Cardiac muscle cell (in vitro differentiated cells and primary cell): Measurements from ENCODE around the gene IGFL3. TPM values are rescaled to one million over a fixed set of nuclear protein-coding genes. Genes with fewer than 3 reads are reported as not detected.

Source experiments
- DNase-seq, 2 donors: peaks; one replicate each; pipeline versions ENCODE4 v3.0.0 to v3.0.0-alpha.2; 2010 to 2017; ENCODE audit warnings: low read depth in 1 of 2, low spot score in 1 of 2
- H3K27ac ChIP-seq: fragments of 200-600 bp; sonication (generic); 2 replicates; pipeline ENCODE4 v1.5.1; 2016
- H3K27me3 ChIP-seq: fragments of 200-600 bp; sonication (generic); 2 replicates; pipeline ENCODE4 v1.6.0; 2016; ENCODE audit warnings: control low read depth
- H3K36me3 ChIP-seq: fragments of 200-600 bp; sonication (generic); 2 replicates; pipeline ENCODE4 v1.5.1; 2016; ENCODE audit warnings: control low read depth
- H3K4me1 ChIP-seq: fragments of 200-600 bp; sonication (generic); 2 replicates; pipeline ENCODE4 v1.8.1; 2017; ENCODE audit warnings: low read depth, mild to moderate bottlenecking, mixed run types
- H3K4me3 ChIP-seq: fragments of 200-600 bp; sonication (generic); 2 replicates; pipeline ENCODE4 v1.5.1; 2016; ENCODE audit warnings: mild to moderate bottlenecking
- H3K9me3 ChIP-seq: fragments of 200-600 bp; sonication (generic); 2 replicates; pipeline ENCODE4 v1.5.1; 2017; ENCODE audit warnings: low read depth, mild to moderate bottlenecking, control low read depth
- polyA plus RNA-seq: library from polyadenylated mRNA; unstranded; fragments of >200 nt; fragmentation: Nextera tagmentation; extraction: Ambion mirVana; gene quantifications from 2 replicates; pipeline ENCODE4 v1.2.1, GENCODE V29; 2016
- total RNA-seq: library from RNA; depleted of rRNA; stranded (reverse); fragments of >200 nt; gene quantifications from 2 replicates; pipeline ENCODE4 v1.2.3, GENCODE V29; 2016
- TF ChIP-seq, protein P1 (sequence below): IDR thresholded peaks from 2 replicates; pipeline ENCODE4 v1.5.1; 2012; ENCODE audit warnings: low read depth, mild to moderate bottlenecking, low read length

The IGFL3 gene
- total and polyA plus RNA-seq, 2 experiments from 2014 or later = not detected

DNA sequence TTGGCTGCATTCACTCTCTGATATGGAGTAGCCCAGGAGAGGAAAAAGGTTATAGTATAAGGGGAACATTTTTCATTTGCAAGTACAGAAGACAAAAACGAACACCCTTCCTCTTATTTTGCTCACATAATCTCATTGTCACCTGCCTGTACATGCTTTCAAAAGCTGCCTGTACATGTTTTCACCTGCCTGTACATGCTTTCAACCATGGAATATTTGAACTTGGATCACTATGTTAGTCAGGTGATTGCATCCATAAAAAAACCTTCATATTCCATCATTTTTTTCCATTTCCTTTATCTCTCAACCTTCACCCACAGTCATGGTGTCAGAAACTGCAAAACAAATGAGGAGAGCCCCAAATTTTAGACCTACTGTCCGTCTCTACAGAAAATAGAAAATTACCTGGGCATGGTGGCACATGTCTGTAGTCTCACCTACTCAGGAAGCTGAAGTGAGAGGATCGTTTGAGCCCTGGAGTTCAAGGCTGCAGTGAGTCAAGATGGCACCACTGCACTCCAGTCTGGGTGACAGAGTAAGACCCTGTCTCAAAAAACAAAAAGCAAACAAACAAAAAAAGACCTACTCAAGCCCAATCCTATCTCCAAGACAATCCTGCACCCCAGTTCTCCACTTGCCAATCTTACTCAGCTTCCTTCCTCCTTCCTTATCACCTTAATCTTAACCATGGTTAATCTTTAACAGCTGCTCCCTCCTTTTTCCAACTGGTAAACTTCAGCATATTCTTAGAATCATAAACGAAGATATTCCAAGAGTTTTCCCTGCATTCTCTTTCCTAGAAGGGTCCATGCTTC is 35.1 kb upstream of the IGFL3 start:
- H3K9me3 ChIP-seq = no peaks in the 10 kb centered on the region
- no peak overlapping the region for H3K27ac ChIP-seq
- no peaks in the 10 kb centered on the region for H3K4me1 ChIP-seq
- H3K4me3 ChIP-seq = no peak overlapping the region
- no peak for DNase-seq
- H3K36me3 ChIP-seq = no peaks in the 10 kb centered on the region
- TF ChIP-seq, protein P1, sequence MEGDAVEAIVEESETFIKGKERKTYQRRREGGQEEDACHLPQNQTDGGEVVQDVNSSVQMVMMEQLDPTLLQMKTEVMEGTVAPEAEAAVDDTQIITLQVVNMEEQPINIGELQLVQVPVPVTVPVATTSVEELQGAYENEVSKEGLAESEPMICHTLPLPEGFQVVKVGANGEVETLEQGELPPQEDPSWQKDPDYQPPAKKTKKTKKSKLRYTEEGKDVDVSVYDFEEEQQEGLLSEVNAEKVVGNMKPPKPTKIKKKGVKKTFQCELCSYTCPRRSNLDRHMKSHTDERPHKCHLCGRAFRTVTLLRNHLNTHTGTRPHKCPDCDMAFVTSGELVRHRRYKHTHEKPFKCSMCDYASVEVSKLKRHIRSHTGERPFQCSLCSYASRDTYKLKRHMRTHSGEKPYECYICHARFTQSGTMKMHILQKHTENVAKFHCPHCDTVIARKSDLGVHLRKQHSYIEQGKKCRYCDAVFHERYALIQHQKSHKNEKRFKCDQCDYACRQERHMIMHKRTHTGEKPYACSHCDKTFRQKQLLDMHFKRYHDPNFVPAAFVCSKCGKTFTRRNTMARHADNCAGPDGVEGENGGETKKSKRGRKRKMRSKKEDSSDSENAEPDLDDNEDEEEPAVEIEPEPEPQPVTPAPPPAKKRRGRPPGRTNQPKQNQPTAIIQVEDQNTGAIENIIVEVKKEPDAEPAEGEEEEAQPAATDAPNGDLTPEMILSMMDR = no peak
- no peaks in the 10 kb centered on the region for H3K27me3 ChIP-seq

DNA sequence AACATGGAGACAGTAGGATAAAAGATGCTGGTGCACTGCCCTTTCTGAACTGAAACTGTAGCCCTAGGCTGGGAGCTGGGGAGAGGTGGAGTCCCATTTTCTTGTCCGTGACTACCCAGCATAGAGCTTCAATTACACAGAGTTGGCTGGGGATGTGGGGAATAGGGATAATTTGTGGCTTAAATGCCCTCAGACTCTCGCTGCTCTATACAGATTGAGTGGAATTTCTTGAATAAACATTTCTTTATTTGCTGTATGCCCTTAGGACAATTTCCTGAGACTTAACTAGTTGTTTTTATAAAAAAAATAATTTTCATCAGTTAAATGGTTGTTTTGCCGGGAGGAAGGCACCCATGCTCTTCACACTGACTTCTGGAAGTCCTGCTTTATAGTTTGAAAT is 30.7 kb upstream of the IGFL3 start:
- Histone ChIP-seq H3K36me3 (no peaks in the 10 kb centered on the region), H3K27ac (no peak overlapping the region), H3K4me1 (no peaks in the 10 kb centered on the region), H3K4me3 (no peak overlapping the region), H3K9me3 (no peaks in the 10 kb centered on the region), H3K27me3 (no peaks in the 10 kb centered on the region)
- TF ChIP-seq, protein P1 = no peak
- no peak for DNase-seq

DNA sequence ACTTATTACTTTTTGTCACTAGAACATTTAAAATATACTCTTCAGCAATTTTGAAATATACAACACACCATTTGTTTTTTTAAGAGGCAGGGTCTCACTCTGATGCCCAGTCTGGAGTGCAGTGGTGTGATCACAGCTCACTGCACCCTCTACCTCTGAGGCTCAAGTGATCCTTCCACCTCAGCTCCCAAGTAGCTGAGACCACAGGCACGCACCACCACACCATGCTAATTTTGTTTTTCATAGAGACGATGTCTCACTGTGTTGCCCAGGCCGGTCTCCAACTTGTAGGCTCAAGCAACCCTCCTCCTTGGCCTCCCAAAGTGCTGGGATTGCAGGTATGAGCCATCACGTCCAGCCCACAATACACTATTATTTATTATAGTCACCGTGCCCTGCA is 26.1 kb upstream of the IGFL3 start:
- Histone ChIP-seq H3K36me3 (no peaks in the 10 kb centered on the region), H3K27ac (no peak overlapping the region), H3K4me3 (no peak overlapping the region), H3K27me3 (no peaks in the 10 kb centered on the region), H3K4me1 (peaks cover 17% of the 10 kb centered on the region), H3K9me3 (no peaks in the 10 kb centered on the region)
- no peak for DNase-seq
- TF ChIP-seq, protein P1 = no peak

DNA sequence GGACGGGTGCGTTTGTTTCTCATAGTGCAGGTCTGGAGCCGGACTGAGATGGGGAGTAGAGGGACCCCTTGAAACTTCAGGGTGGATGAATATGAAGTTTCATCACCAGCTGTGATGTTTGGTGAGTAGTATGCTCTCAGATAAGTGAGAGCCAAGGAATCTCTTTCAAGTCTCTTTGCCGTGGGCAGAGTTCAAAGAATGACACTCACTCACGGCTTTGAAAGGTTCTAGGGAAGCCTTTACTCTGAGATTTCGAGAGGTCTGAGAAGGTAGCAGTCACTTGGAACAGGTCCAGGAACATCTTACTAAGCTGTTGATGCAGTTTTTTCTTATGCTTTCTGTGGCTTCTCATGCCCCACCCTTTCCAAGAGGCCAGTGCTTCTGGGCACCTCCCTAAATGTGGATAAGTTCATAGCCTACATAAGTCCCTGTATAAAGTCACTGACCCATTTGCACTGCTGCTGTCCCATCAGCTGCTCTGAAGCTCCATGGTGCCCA is 23.4 kb upstream of the IGFL3 start, which contains the start of gene IGFL2:
TSS of gene IGFL2 (plus strand) at position 448 of the 498 bp plus-strand sequence. CDS start at position 489, 41 bp downstream.
- no peaks in the 10 kb centered on the region for H3K9me3 ChIP-seq
- H3K4me3 ChIP-seq = no peak within 1 kb of the TSS
- H3K4me1 ChIP-seq = peaks cover 17% of the 10 kb centered on the region
- TF ChIP-seq, protein P1 = no peak
- peak within 1 kb of the TSS; percentile 52 for H3K27ac ChIP-seq
- peak in 1 of 2 donors; percentile 14 for DNase-seq
- H3K27me3 ChIP-seq = no peaks in the 10 kb centered on the region
- H3K36me3 ChIP-seq = no peaks in the 10 kb centered on the region

DNA sequence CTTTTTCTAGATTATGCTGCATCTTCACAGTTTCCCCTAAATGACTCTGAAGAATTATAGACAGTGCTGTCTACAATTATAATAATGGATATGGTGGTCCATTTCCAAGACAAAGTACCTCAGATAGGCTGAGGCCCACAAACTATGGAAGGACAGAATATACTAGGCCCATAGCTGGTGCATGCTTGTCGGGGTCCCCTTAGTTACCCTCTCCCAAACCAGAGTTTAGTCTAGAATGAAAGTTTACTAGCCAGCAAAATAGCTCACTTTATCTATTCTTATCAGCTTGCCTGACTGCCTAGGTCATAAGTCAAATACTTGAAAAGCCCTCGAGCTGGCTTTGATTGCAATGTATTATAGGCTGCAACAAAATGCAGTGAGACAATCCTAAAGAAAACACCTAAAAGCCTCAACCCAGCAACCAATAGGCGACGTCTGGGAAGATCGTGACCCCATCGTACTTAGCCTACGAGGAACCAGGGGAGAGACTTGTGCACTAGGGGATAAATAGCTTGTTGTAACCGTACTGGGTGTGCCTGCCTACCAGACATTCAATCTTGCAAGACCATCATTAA is 22.8 kb upstream of the IGFL3 start:
- TF ChIP-seq, protein P1 = no peak
- no peaks in the 10 kb centered on the region for H3K9me3 ChIP-seq
- no peaks in the 10 kb centered on the region for H3K36me3 ChIP-seq
- no peaks in the 10 kb centered on the region for H3K27me3 ChIP-seq
- no peak for DNase-seq
- no peak overlapping the region for H3K4me3 ChIP-seq
- peaks cover 17% of the 10 kb centered on the region for H3K4me1 ChIP-seq
- H3K27ac ChIP-seq = peak overlapping the region; percentile 52
